GM23338 (cell line): Measurements from ENCODE around the gene DOCK11.

Source experiments
- CREB1 ChIP-seq: fragments of 250-450 bp; sonication (Bioruptor Pico); IDR thresholded peaks from 2 replicates; pipeline ENCODE4 v1.5.0; 2020; ENCODE audit warnings: low read depth, mild to moderate bottlenecking, moderate library complexity
- EZH2phosphoT487 ChIP-seq: fragments of 200-600 bp; sonication (generic); IDR thresholded peaks from one replicate; pipeline ENCODE4 v1.8.1; 2018; ENCODE audit warnings: antibody characterized with exemption; ENCODE audit not compliant: unreplicated experiment
- POLR2AphosphoS5 ChIP-seq: IDR thresholded peaks from 2 replicates; pipeline ENCODE4 v1.6.1; 2016; ENCODE audit warnings: antibody characterized with exemption, low read depth
- TF ChIP-seq, protein P1 (sequence below), 2 experiments: fragments of 200-600 bp in 1 of 2; sonication (generic) in 1 of 2; conservative IDR thresholded peaks; 2 replicates each; pipeline versions ENCODE4 v1.5.1 to v1.6.1; 2016 to 2017; ENCODE audit warnings: antibody characterized with exemption in 2 of 2, low read depth in 2 of 2, mild to moderate bottlenecking in 2 of 2, moderate library complexity in 1 of 2

DNA sequence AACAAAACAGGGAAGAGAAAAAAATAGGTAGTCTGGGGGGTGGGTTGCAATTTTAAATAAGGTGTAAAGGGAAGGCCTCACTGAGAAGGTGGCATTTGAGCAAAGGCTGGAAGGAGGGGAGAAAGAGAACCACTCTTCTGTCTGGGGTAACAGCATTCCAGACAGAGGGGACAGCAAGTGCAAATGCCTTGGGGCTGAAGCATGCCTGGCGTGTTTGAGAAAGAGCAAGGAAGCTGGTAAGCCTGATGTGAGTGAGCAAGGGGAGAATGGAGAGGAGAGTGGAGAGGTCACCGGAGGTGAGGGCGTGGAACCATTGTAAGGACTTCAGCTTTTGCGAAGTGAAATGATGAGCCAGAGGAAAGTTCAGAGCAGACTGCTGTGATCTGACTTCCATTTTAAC lies 19.7 kb upstream of the DOCK11 start:
- TF ChIP-seq POLR2AphosphoS5, result no peak
- TF ChIP-seq, protein P1, sequence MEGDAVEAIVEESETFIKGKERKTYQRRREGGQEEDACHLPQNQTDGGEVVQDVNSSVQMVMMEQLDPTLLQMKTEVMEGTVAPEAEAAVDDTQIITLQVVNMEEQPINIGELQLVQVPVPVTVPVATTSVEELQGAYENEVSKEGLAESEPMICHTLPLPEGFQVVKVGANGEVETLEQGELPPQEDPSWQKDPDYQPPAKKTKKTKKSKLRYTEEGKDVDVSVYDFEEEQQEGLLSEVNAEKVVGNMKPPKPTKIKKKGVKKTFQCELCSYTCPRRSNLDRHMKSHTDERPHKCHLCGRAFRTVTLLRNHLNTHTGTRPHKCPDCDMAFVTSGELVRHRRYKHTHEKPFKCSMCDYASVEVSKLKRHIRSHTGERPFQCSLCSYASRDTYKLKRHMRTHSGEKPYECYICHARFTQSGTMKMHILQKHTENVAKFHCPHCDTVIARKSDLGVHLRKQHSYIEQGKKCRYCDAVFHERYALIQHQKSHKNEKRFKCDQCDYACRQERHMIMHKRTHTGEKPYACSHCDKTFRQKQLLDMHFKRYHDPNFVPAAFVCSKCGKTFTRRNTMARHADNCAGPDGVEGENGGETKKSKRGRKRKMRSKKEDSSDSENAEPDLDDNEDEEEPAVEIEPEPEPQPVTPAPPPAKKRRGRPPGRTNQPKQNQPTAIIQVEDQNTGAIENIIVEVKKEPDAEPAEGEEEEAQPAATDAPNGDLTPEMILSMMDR (conservative IDR thresholded peaks at IDR 0.05; ENCODE audit: low read depth in 2 of 2), result no peak
- no peak for TF ChIP-seq CREB1 (CRISPR knock-in tag)
- TF ChIP-seq EZH2phosphoT487, result no peak
